Psoas muscle (tissue), 8 donors: ENCODE results near the gene PRMT7. TPM values are rescaled to one million over a fixed set of nuclear protein-coding genes. Genes with fewer than 3 reads are reported as not detected.

ENCODE experiments used
- ATAC-seq, 4 donors: fragments of 200-7000 bp; cut with Tn5 transposase; one replicate each; pipeline ENCODE4 v1.9.1; 2020; ENCODE audit warnings: moderate library complexity in 3 of 4, mild to moderate bottlenecking in 2 of 4
- DNase-seq, 2 donors: peaks; one replicate each; pipeline ENCODE4 v3.0.0-alpha.2; 2020
- H3K27ac ChIP-seq: fragments of 200-600 bp; one replicate; pipeline ENCODE4 v1.8.0; 2022
- H3K27me3 ChIP-seq, 3 donors: fragments of 200-600 bp in 1 of 3; one replicate each; pipeline versions ENCODE4 v1.6.1 to v1.8.0; 2013 to 2022; ENCODE audit warnings: low read length in 2 of 3, mild to moderate bottlenecking in 2 of 3, moderate library complexity in 1 of 3; ENCODE audit not compliant: insufficient read depth in 3 of 3
- H3K36me3 ChIP-seq, 2 donors: fragments of 200-600 bp in 1 of 2; one replicate each; pipeline versions ENCODE4 v1.6.1 to v1.8.0; 2013 to 2022; ENCODE audit warnings: low read depth in 1 of 2, mild to moderate bottlenecking in 1 of 2, moderate library complexity in 1 of 2; ENCODE audit not compliant: insufficient read depth in 1 of 2
- H3K4me1 ChIP-seq: fragments of 200-600 bp; one replicate; pipeline ENCODE4 v1.8.0; 2022
- H3K4me3 ChIP-seq: fragments of 200-600 bp; one replicate; pipeline ENCODE4 v1.8.0; 2022; ENCODE audit warnings: mild to moderate bottlenecking
- H3K9me3 ChIP-seq: fragments of 200-600 bp; one replicate; pipeline ENCODE4 v1.8.0; 2022
- CTCF ChIP-seq: fragments of 200-600 bp; IDR thresholded peaks from one replicate; pipeline ENCODE4 v1.8.0; 2022; ENCODE audit warnings: antibody characterized with exemption
- WGBS, 3 donors: extraction: QIAGEN DNeasy Blood & Tissue Kit; methylation state at CpG; one replicate each; pipeline versions ENCODE4 v1.1.6 to v1.1.7; 2013; 5-methylcytosine and 5-hydroxymethylcytosine counted together
- intact Hi-C, 2 donors: fragments of 100-400 bp; cut with DNase I; formaldehyde crosslinking; loops; one replicate each; pipeline versions ENCODE4 v1.11.0 to v1.14.2; 2022
- polyA plus RNA-seq, 3 donors: library from polyadenylated mRNA; stranded (reverse); fragments of 200-250 nt; gene quantifications; one replicate each; pipeline ENCODE4 v1.2.3, GENCODE V29; 2013
- total RNA-seq, 4 donors: library from RNA; stranded (reverse); fragmentation: NEBNext Ultra II Directional in 2 of 4; extraction: Animal tissue kit (Norgen Biotek cat#: 25700) in 2 of 4; gene quantifications; one replicate each; pipeline versions ENCODE4 v1.2.1 to v1.2.4, GENCODE V29; 2021 to 2023
- donor health status: healthy with polysubstance abuse.
- donor health status: DM: no; HTN: no; CAD: no; lungs with moderate emphysema.
- donor health status: Bipolar disorder and iron deficiency.
- donor health status: healthy.
- donor health status: DM: yes; HTN: yes; CAD: no.
- donor health status: DM: no; HTN: no; CAD: no.
- donor health status: DM: no; HTN: no; CAD: no.
- donor health status: DM: yes; HTN: yes; CAD: no.

PRMT7 gene
- total and polyA plus RNA-seq, 7 donors, result 18.9 to 45.1 (median 26.0) TPM

- Histone ChIP-seq H3K4me1 (peaks cover 84% of the 10 kb centered on the region), H3K27ac (peak overlapping the region; percentile 91), H3K4me3 (no peak overlapping the region), H3K36me3 (peaks cover 0 to 80% of the 10 kb centered on the region in 2 donors), H3K9me3 (no peaks in the 10 kb centered on the region), H3K27me3 (no peaks in the 10 kb centered on the region)
- TF ChIP-seq CTCF, result no peak
- intact Hi-C loops, result no loop called here
- ATAC-seq (peak in 1 of 4 donors; percentile 1), DNase-seq (no peak)
- 70 to 94% (median 88%) methylated on average over 4 of the region's 4 CpGs for WGBS, 3 donors
Measured at GRCh38 chr16:68282064-68282452, 28.8 kb upstream of the PRMT7 start.

GRCh38 chr16:68283346-68283745, 27.5 kb upstream of the PRMT7 start:
- ATAC-seq, result no peak
- intact Hi-C loops, result no loop called here
- no peak for DNase-seq
- Histone ChIP-seq H3K4me3 (peak overlapping the region; percentile 41), H3K27me3 (no peaks in the 10 kb centered on the region), H3K9me3 (no peaks in the 10 kb centered on the region), H3K27ac (peak overlapping the region; percentile 91), H3K36me3 (peaks cover 0 to 82% of the 10 kb centered on the region in 2 donors), H3K4me1 (peaks cover 93% of the 10 kb centered on the region)
- 57 to 77% (median 65%) methylated on average over 5 of the region's 5 CpGs for WGBS, 3 donors
- no peak for TF ChIP-seq CTCF

- Histone ChIP-seq H3K4me1 (peaks cover 97% of the 10 kb centered on the region), H3K36me3 (peaks cover 0 to 86% of the 10 kb centered on the region in 2 donors), H3K27ac (peak overlapping the region; percentile 91), H3K9me3 (no peaks in the 10 kb centered on the region), H3K27me3 (no peaks in the 10 kb centered on the region), H3K4me3 (peak overlapping the region; percentile 41)
- DNase-seq (peak; percentile 56 to 87), ATAC-seq (peak; percentile 19 to 79 (median 76))
- TF ChIP-seq CTCF, result no peak
- 22 to 62% (median 45%) methylated on average over 9 of the region's 9 CpGs for whole genome bisulfite sequencing, 3 donors
- intact Hi-C loops, result no loop called here
Measured at GRCh38 chr16:68283801-68284598, 26.8 kb upstream of the PRMT7 start.

GRCh38 chr16:68284847-68285246, 26.0 kb upstream of the PRMT7 start:
- Histone ChIP-seq H3K27me3 (no peaks in the 10 kb centered on the region), H3K4me1 (peaks cover 97% of the 10 kb centered on the region), H3K9me3 (no peaks in the 10 kb centered on the region), H3K36me3 (peaks cover 0 to 87% of the 10 kb centered on the region in 2 donors), H3K4me3 (peak overlapping the region; percentile 18), H3K27ac (peak overlapping the region; percentile 91)
- DNase-seq (no peak), ATAC-seq (no peak)
- intact Hi-C loops, result no loop called here
- TF ChIP-seq CTCF, result no peak
- 59 to 80% (median 78%) methylated on average over 5 of the region's 5 CpGs for WGBS, 3 donors
